GM19467 (cell line): ENCODE data around the gene PLIN5.
"Not testable (repeated sequence)": the region's sequence is repeated elsewhere in the genome, so short reads cannot be mapped to it uniquely, and the experiment has no call there.

Experiments used
- ATAC-seq: cut with Tn5 transposase; IDR thresholded peaks from one replicate; pipeline ENCODE4 v1.9.1; 2021; ENCODE audit warnings: mild to moderate bottlenecking, moderate library complexity; ENCODE audit not compliant: unreplicated experiment

PLIN5 gene

DNA sequence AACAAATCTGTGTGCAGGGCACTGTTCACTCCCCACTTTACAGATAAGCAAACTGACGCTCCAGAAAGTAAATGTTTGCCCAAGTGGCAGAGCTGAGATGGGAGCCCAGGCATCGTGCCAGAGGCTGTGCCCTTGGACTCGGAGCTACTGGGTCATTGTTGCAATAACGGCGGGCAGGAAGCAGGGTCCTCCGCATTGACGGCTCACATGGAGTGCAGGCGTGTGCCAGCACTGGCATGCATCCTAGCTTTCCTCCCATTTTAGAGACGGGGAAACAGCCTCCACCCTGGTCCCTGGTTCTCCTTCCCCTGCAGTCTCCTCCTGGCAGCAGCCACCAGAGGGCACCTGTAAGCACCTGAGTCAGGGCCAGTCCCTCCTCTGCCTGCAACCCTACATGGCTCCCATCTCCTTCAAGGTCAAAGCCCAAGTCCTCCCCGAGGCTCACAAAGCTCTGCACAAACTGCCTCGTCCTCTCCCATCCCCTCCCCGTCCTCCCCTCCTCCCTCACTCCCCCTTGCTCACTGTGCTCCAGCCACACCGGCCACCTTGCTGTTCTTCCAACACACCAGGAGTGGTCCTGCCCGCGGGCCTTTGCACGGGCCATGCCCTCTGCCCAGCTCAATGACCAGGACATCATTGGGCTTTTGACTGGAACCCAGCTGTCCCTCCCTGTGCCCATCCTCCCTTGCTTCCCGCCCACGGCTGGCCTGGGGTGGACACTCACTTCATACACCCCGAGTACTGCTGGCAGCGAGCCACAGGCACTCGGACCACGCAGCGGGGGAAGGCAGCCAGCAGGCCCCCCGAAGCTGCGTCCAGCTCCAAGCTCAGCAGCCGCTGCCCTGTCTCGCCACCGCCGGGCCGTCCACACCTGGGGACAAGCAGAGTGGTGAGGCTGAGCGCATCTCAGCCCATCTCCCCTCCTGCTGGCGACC lies 12.5 kb upstream of the PLIN5 start:
- ATAC-seq = no peak

DNA sequence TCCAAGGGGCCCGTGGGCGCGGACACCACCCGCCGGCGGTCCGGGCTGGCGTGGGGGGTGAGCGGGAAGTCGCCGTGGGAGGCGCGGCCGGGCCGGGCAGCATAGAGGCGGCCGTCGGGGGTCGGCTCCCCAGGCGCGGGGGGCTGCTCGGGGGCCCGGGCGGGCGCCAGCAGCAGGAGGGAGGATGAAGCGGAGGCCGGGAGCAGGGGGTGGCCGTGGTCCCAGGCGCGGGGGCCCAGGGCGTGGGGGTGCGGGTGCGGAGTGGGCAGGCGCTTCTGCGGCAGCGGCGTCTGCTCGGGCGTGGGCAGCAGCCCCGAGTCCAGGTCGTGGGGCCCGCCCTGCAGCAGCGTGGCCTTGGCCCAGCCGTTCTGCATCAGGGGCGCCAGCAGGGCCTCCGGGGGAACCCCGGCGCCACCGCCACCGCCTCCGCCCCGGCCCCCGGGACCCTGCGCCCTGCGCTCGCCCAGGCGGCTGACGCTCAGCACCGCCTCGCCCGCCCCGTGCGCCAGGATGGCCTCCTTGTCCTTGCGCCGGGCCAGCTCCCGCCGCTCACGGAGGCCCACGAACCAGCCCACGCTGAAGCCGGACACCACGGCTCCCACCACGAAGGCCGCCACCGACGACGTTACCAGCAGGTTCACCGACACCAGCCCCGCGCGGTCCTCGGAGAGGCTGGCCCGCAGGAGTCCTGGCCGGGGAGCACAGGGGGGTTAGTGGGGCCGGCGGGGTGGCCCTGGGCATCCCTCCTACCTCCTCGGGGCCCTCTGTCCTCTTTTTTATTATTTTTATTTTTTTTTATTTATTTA lies 9.0 kb upstream of the PLIN5 start:
- ATAC-seq = no peak

- no peak for ATAC-seq
Observed at GRCh38 chr19:4542896-4543841, 8.1 kb upstream of the PLIN5 start.

GRCh38 chr19:4541806-4542145 lies 6.8 kb upstream of the PLIN5 start:
- not testable (repeated sequence) for ATAC-seq

DNA sequence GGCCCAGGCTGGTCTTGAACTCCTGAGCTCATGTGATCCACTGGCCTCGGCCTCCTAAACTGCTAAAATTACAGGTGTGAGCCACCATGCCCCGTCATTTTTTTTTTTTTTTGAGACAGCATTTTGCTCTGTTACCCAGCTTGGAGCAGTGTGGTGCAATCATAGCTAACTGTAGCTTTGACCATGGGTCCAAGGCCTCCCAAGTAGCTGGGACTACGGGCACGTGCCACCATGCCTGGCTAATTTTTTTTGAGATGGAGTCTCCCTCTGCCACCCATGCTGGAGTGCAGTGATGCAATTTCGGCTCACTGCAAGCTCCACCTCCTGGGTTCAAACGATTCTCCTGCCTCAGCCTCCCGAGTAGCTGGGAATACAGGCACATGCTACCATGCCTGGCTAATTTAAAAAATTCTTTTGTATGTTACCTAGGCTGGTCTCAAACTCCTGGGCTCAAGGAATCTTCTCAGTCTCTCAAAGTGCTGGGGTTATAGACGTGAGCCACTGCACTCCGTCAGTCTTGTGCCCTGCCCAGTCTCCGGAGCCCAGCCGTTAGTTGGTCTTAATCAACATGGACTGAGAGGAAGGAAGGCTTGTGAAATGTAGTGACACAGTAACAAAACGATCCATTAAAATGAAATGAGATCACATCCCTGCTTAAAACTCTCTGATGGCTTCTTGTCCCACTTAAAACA lies 6.2 kb upstream of the PLIN5 start:
- ATAC-seq = no peak

- ATAC-seq = no peak
Observed at GRCh38 chr19:4539693-4540581, 4.9 kb upstream of the PLIN5 start, which contains the start of gene LRG1. Gene LRG1, minus strand, starts transcription at chr19:4540036. Its CDS starts 23 bp downstream, at chr19:4540013.

GRCh38 chr19:4539169-4539692 lies 4.2 kb upstream of the PLIN5 start:
- no peak for ATAC-seq

DNA sequence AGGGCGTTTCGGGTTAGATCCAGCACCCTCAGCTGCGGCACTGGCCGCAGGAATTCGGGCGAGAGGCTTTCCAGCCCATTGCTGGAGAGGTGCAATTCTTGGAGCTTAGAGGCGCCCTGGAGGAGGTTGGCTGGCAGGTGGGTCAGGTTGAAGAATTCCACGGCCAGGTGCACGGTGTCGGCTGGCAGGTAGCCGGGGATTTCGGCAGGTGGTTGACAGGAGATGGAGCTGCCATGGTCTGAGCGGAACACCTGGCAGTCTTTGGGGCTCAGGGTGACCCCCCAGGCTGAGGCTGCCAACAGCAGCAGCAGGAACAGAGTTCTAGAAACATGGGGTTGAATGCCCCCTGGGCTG lies 3.6 kb upstream of the PLIN5 start:
- ATAC-seq = no peak

DNA sequence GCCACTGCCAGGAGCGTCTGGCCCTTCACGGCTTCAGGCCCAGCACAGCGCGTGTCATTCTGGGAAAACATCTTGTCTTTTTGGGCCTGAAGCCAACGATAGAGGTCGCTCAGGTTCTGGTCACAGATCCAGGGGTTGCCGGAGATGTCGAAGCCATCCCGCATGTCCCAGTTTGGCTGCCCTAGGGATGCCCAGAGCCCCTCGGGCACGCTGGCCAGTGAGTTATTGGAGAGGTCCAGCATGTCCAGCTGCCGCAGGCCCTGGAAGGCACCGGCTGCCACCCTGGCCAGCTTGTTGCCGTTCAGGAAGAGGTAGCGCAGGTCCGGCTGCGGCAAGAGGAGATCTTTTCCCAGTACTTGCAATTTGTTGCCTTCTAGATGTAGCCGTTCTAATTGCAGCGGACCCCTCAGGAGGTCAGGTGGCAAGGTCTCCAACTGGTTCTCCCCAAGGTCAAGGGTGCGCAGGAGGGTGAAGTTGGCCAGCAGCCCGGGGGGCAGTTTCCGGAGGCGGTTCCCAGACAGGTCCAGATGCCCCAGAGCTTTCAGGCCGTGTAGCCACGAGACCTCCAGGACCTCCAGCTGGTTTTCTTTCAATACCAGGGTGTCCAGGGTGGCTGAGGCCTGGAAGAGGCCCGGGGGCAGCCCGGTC lies 3.1 kb upstream of the PLIN5 start:
- ATAC-seq = no peak

GRCh38 chr19:4536798-4537197 lies 1.8 kb upstream of the PLIN5 start:
- ATAC-seq = no peak

- ATAC-seq = no peak
Observed at GRCh38 chr19:4533835-4534424, 1.1 kb downstream of the PLIN5 start.

GRCh38 chr19:4533334-4533733 lies 1.7 kb downstream of the PLIN5 start:
- no peak for ATAC-seq

DNA sequence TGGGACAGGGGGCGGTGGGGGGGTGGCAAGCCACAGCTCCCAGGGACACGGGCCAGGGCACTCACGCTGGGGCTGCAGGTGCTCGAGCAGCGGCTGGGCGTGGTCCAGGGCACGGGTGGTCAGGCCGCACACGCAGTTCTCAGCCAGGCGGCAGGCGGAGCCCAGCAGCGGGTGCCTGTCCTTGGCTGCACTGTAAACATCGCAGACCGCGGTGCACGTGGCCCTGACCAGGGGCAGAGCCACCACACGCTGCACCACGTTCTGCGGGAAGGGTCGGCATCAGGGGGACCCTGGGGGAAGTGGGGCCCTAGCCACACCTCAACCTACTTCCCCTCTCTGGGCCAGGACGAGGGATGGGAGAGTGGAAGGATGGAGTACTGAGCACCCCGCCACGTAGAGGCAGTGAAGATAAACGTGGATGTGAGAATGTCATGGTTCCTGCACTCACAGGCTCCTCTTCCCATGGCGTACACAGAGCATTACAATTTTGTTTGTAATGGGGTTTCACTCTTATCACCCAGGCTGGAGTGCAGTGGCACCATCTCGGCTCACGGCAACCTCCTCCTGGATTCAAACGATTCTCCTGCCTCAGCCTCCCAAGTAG lies 3.4 kb downstream of the PLIN5 start:
- no peak for ATAC-seq

- no peak for ATAC-seq
Observed at GRCh38 chr19:4529924-4530522, 5.0 kb downstream of the PLIN5 start.

GRCh38 chr19:4528843-4529242 lies 6.2 kb downstream of the PLIN5 start:
- no peak for ATAC-seq

GRCh38 chr19:4527377-4527776 lies 7.6 kb downstream of the PLIN5 start:
- ATAC-seq = not testable (repeated sequence)

DNA sequence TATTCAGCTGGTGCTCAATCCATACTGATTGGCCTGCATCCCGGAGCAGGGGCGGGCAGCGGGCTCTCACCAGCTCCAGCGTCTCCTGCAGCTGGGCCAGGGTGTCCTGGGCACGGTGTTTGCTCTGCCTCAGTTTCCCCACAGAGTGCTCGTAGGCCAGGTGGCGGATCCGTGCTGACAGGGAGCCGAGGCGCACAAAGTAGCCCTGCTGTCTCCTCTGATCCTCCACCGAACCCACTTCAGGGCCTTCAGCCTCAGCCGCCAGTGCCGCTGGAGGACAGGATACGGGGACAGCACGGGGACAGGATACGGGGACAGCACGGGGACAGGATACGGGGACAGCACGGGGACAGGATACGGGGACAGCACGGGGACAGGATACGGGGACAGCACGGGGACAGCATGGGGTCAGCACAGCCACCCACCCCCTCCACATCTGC lies 9.4 kb downstream of the PLIN5 start:
- ATAC-seq = no peak
